Stimulated activated CD8-positive, alpha-beta memory T cell treated with anti-CD3 and anti-CD28 coated beads, Interleukin-2, amount 100 ng/mL, for 48 hours (primary cell): Measurements from ENCODE around the gene TNNT1.
"Not testable (repeated sequence)": the region's sequence is repeated elsewhere in the genome, so short reads cannot be mapped to it uniquely, and the experiment has no call there.

Experiments used
- DNase-seq, 2 donors: peaks; one replicate each; pipeline ENCODE4 v3.0.0-alpha.2; 2020; ENCODE audit warnings: low read depth in 2 of 2

Gene TNNT1, protein sequence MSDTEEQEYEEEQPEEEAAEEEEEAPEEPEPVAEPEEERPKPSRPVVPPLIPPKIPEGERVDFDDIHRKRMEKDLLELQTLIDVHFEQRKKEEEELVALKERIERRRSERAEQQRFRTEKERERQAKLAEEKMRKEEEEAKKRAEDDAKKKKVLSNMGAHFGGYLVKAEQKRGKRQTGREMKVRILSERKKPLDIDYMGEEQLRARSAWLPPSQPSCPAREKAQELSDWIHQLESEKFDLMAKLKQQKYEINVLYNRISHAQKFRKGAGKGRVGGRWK

DNA sequence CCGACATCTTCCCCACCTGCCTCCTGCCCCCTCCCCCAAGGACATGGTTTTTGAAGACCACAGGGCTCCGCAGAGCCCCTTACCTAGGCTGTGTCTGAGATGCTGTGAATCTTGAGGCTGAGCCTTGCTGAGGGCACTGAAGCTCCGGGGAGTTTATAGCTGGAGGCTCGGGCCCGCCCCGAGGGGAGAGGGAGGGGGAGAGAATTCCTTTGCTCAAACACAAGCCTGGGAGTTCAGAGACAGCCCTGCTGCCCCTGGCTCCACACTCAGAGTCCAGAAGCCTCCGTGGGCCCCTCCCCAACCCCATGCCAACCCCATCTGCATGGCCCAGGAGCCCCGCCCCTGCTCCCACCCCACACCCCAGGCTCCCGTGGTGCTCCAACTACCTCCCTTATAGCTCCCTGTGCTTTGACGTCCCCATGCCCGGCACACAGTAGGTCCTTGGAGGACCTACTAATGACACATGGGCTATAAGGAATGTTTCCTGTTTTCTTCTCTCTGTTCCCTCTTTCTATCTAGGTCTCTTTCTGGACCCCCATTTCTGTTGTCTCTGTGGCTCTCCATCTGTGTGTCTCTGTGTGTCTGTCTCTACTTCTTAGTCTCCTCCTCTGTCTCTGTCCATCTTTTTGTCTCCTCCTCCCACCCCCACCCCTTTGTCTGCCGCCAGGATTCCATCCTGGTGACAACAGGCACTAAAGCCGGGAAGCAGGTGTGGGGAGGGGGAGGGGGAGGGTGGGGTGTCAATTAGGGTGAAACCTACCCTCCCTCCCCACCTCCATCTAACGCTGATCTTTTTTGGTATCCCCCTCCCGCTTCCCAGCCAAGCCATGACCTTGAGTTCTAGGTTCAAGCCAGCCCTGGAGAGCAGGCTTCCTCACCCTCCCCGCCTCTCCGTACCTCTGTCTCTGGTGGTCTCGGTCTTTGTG is at the start of gene TNNT1:
TSS of gene TNNT1 (minus strand) at position 129 of the 926 bp plus-strand sequence. CDS start 2,049 bp downstream, outside the sequence.
- DNase-seq: no peak

DNA sequence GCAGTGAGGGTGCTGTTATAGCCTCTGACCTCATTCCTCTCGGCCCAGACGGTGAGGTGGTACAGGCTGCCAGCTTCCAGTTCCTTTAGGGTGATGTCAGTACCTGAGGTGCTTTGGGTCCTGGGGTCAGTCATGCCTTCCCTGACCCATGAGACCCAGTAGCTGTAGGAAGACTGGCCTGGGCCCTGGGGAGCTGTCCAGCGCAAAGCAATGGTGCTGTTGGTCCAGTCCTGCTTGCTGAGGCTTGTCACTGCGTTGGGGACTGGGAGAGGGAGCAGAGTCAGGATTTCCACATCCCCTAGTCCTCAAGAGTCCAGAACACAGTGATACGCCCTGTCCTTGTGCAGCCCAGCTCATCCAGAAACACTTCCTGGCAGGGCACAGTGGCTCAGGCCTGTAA is 49.6 kb upstream of the TNNT1 start:
- no peak for DNase-seq

DNA sequence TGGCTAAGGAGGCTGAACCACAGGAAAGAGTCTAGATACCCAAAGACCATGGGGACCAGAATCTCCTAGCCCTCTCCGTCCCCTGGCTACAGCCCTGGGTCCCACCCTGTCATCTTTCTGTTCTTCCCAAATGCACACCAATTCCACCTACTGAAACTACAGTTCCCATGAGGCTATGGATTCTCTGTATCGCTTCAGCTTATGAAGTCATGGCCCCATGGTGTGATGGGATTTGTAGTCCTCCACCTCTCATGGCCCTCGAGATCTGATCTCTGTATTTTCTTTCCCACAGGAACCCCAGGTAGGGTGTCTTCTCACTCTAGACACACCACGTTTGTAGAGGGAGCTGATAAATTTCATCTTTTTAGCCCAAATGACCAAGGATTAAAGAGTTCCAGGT is 48.5 kb upstream of the TNNT1 start:
- DNase-seq: no peak

DNA sequence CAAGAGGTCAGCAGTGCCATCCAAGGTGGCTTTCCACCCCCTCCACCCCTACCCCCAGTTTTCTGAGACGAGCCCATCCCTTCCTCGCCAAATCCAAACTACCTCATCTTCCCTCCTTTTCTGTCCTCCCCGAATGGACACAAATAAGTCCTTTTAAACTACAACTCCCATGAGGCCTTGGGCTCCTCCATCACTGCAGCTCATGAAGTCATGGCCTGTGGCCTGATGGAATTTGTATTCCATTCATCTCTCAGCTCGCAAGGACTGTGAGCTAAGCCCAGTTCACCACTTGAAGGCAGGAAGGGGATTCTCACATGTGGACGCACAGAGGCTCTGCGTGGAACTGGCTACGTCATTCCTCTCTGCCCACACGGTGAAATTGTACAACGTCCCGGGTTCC is 47.8 kb upstream of the TNNT1 start:
- no peak for DNase-seq

DNA sequence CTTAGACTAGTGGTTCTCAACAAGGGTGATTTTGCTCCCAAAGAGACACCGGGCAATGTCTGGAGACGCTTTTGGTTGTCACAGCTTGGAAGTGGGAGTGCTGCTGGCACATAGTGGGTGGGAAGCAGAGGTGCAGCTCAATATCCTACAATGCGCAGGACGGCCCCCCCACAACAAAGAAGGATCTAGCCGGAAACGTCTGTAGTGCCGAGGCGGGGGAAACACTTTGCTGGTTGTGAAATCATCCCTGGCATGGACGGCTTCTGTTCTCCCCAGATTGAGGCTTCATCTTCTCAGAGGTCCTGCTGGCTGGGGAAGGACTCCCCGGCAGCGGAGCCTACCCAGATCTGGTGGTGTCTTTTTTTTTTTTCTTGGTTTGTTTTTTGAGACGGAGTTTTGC is 44.5 kb upstream of the TNNT1 start:
- no peak for DNase-seq

DNA sequence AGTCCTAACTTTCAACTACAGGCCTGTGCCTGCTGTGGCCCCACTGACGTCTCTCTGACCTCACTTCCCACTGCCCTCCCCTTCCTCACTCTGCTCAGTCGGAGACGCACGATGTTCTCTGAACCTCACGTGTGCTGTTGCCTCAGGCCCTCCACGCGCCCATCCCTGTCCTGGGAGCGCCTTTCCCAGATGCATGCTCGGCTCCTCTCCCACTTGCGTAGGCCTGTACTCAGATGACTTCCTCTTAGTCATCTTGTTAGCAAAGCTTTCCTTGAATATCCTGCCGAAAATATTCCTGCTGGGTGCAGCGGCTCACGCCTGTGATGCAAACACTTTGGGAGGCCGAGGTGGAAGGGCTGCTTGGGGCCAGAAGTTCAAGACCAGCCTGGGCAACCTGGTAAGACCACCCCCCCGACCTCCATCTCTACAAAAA is 40.4 kb upstream of the TNNT1 start:
- no peak for DNase-seq

DNA sequence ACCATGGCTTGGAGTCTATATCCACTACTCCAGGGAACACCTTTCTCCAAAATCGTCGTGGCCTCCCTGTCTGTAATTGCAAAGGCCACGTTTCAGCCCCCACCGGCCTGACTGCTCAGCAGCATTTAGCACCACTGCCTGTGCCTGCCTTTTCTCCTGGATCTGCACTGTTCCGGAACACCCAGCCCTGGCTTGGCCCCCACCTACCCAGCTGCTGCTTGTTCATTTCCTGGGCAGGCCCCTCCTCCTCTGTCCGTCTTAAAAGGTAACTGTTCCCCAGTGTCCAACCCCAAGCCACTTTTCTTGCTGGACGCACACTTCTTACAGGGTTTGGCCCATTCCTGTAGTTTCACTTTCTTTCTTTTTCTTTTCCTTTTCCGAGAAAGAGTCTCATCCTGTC is 39.6 kb upstream of the TNNT1 start:
- DNase-seq: no peak

DNA sequence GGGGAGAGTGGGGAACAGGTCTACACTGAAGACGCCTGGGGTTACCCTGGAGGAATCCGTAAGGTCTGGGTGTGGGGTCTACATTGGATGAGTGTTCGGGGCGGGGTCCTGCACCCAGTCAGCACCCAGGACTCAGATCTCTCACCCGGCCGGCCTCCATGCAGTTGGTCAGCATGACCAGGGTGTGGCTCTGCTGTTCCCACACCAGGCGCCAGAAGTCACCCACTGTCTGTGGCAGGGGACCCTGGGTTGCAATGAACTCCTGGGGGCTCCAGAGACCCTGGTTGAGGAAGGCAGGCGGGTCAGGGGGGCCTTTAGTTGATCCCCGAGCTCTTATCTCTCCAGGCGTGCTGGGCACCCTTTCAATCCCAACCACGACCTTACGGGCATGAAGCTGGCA is 37.1 kb upstream of the TNNT1 start:
- no peak for DNase-seq

DNA sequence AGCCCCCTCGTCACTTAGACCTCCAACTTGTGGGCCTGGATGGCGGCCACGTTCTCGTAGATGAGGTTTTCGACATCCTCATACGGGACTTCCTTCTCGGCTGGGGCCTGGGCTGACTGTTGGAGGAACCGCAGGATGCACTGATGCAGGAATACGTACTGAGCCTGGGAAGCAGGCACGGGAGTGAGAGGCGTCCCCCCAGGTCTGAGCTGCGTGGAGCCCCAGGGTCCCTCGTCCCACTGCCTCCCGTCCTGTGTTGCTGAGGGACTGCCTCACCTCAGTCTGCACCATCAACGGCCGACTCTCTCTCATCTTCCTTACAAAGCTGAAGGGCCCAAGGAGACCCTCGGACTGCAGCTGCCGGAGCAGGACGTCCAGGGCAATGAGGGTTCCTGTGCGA is 32.7 kb upstream of the TNNT1 start:
- no peak for DNase-seq

DNA sequence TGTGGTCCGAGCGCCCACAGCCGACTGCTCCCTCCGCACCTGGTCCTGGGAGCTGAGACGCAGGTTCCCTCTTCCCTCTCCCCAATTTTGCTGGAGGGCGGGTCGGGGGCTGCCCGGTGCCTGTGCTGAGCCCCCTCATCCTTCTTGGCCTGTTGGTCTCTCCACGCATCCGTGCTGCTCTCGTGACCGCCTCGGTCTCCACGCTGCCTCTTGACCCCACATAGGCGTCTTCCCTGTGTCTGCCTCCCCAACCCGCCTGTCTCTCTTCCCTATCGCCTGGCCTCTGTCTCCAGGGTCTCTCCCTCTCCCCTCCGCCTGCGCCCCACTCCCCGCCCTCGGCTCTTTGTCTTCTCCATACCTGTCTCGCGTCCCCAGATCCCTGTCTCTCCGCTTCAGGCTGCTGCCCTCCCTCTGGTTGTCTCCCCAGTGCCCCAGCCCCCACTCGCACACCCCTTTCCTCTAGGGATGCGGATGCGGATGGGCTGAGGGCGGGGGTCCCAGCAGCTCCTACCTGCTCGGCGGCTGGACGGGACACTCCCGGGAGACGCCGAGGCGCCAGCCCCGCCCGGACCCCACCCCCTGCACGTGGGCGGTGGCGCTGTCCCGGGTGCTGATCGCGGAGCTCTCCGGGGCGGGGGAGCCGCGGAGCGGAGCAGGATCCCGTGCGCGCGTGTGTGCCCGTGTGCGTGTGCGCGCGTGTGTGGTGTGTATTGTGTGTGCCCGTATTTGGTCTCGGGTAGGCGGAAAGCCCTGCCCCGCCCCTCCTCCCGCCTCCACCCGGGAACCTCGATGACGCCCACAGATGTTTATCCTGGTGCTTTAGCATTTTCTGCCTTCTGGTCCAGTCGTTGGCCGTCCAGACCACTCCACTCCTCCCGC is 30.8 kb upstream of the TNNT1 start, which contains the start of gene SYT5:
TSS of gene SYT5 (minus strand) at position 684 of the 879 bp plus-strand sequence. CDS start 1,248 bp downstream, outside the sequence.
- DNase-seq: peak; percentile 53 to 56

DNA sequence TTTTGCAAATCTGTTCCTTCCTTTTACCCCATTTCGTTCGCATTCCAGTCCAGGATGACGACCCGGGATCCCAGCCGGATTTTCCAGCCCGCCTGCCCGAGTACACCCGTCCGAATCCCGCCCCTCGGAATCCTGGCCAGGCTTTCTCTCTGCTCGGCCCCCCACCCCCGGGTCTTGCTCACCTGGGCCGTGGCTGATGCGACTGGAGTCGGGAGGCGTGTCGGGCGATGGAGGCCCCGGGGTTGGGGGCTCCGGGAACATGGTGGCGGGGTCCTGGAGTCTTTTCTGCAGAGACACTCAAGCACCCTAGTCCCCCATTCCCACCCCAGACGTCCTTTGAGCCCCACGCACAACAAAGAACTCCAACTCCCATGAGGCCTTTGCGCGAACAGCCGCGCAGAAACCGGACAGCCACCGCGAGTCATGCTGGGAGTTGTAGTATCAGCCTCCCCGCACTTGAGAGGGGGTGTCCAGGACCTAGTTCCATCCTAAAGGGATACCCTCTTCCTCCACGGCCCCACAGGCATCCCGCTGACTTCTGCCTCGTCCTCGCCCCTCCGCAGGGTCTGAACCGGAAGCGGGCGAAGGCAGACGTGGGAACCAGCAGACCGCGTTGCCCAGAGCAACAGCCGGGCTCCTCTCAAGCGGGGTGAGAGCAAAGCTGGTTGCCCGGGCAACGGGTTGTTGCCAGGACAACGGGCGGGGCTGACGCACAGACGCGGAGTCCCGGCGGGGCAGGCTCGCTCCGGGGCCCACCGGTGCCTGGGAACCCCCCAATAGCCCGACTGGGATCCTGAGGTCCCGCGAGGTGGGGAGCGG is 30.0 kb upstream of the TNNT1 start:
- DNase-seq: peak; percentile 88 to 92

DNA sequence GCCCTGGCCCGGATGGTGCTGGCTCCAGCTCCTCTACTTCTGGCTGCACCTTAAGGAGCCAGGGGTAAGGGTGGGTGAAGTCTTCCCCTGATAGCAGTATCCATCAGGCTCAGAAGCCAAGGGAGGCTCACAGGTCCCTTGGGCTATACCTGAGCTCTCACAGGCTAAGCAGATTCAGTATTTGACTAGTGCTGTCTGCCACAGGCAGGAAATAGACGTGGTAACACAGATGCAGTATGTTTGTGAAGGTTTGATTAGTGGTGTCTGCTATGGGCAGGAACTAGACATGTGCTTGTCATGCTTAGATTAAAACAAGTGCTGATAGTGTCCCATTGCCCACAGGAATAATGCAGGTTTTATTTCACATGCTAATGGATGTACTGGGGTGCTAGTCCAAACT is 27.1 kb upstream of the TNNT1 start:
- no peak for DNase-seq

DNA sequence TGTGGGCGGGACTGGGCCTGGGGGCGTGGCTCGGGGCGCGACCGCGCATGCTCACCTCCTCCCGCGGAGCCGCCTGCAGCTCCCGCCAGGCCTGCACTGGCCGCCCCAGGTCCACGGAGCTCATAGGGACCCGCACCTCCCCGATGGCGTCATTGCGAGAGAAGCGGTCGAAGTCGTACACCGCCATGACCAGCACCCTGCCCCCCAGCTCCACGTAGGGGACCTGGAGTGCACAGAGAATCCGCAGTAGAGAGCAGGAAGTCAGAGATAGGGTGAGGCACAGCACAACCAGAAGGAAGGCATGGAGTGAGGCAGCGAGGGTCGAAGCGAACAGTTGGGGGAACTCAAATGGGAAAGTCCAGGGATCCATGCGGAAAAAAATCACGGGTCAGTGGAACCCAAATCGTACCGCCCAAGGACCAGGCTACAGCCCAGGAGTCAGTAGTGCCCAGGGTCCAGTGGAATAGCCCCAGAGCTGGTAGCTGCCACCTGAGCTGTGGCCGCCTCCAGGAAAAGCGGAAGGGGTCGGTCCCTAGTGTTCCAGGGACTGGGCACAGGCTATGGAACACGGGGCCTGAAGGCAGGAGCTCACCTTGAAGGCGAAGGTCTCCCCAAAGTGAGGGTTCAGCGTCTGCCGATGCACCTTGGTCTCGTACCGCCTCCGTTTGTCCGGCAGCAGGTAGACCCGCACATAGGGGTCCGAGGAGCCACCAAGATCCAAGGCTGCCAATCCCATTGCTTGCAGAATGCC is 26.3 kb upstream of the TNNT1 start:
- DNase-seq: no peak

DNA sequence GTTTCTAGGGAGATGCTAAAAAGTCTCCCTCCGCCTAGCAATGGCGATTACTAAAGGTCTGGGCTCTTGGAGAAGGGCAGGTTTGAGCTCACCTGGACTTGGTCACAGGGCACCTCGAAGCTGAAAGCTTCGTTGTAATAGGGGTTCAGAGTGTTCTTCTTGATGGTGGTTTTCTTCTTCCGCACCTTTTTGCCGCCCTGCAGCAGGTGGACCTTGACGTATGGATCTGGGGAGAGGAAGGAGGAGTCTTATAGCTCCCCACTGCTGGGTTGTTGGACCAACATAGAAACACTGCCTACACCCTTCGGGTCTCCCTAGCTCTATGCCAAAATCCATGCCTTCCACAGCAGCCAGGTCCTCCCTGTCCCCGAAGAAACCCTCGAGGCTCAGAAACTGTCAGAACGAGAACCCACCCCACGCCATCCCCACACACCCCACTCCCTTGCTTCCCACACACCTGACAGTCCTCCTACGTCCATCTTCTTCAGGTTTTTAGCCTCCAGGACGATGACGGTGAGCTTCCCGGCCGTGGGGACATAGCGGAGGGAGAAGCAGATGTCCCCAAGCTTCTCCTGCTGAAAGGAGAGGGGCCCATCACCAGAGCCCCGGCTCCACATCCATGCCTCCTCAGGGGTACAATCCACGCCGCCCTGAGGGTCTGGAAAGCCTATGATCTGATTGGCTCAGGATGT is 25.6 kb upstream of the TNNT1 start:
- DNase-seq: no peak

DNA sequence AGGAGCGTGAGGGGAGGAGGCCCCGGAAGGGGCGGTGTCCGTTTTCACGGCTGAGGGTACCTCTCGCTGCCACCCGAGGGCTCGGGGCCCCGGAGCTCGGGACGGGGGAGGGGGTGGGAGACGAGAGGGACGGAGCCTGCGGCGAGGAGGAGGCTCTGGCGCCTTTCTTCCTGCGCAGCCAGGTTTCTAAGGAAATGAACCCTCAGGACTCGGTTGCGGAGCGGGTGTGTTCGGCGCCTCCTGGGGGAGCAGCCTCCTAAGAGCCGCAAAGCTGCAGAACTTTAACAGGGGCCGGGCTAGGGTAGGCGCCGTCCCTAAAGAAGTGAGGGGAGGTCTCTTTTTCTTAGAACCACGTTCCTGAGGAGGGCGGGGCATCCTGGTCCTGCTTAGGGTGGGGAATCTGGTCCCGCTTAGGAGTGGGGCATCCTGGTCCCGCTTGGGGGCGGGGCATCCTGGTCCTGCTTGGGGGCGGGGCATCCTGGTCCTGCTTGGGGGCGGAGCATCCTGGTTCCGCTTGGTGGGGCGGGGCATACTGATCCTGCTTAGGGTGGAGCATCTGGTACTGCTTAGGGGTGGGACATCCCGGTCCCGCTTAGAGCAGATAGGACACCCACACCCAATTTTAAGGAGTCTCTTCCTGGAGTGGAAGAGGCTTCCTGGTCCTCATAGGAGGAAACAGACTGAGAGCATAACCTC is 24.9 kb upstream of the TNNT1 start:
- DNase-seq: peak; percentile 41 to 55

DNA sequence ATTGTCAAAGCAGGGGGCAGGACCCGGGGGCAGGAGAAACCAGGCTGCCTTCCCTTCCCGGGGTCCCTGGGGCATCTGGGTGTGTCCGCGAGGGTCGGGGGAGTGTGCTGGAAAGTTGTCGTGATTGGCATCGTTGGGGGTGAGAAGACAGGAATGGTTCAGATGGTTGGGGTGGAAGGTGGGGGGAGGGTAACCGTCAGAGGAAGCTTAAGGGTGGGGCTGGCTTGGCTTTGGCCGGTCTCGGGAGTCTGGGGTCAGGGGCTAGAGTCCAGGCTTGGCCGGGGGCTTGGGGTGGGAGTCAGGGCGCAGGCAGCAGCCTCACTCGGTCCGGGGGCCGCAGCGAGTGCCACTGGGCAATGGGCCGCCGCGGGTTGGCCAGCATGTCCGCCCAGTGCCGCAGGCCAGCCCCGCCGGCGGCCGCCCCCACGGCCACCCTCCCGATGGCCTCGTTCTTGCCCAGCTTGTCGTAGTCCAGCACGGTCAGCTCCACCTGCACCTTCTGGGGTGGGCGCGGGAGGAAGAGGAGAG is 24.2 kb upstream of the TNNT1 start:
- DNase-seq: no peak

DNA sequence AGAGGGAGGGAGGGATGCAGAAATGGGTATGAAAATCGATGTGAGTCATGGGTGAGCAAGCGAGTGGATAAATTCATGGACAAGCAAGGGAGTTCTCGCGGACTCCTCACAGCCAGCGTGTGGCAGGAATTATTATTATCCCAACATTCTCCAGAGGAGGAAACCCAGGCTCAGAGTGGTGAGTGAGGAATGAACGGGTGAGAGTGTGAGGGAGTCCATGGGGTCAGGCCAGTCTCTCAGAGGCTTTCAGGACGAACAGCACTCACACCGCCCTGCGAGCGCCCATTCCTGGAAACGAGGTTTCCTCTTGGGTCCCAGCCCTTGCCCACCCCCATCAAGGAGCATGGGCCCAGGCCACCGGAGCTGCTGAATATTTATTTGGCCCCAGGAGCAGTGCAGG is 23.7 kb upstream of the TNNT1 start:
- DNase-seq: no peak

DNA sequence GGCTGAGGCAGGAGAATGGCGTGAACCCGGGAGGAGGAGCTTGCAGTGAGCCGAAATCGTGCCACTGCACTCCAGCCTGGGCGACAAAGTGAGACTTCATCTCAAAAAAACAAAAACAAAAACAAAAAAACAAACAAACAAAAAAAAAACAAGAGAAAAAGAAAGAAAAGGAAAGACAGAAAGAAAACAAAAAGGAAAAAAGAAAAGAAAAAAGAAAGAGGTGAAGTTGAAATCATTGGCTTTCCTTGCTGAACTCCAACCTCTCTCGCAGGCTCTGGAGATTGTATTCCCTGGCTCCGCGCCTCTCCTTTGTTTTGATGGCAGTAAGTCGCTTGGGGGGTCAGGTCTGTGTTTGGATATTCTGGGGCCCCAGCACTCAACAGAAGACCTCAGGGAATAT is 23.3 kb upstream of the TNNT1 start:
- not testable (repeated sequence) for DNase-seq

DNA sequence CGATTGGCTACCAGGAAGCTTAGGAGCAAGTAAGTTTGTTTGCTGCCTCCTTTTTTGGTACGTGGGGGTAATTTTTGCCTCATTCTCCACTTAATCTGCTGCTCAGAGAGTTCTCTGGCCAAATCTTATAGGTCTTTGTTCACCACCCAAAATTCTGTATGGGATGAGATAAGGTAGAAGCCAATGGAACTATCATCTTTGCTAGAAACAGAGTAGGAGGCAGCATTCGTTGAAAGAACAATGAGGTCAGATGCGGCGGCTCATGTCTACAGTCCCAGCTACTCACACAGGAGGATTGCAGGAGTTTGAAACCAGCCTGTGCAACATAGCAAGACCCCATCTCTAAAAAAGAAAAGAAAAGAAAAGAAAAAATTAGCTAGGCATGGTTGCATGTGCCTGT is 22.4 kb upstream of the TNNT1 start:
- no peak for DNase-seq
